ENCODE results near the gene UNC5B.

DNA sequence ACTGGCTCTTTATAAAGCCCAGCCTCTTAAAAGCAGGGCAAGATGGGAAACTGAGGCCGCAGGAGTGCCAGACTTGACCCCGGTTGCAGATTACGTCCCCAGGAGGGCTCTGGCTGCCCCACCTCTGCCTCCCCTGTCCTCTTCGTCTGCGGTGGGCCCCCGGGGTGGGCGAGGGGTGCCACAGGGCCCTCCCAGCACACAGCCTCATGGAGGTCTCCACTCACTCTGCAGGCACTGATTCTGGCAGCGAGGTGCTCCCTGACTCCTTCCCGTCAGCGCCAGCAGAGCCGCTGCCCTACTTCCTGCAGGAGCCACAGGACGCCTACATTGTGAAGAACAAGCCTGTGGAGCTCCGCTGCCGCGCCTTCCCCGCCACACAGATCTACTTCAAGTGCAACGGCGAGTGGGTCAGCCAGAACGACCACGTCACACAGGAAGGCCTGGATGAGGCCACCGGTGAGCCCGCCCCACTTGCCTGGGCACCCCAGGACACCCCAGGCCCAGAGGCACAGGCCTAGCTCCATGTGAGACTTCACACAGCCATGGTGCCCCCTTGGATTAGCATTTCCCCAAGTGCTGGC lies 67.3 kb downstream of the UNC5B start:
- TF ChIP-seq POLR2AphosphoS5 (IDR thresholded peaks at IDR 0.05) = no peak
- TF ChIP-seq, protein P1, sequence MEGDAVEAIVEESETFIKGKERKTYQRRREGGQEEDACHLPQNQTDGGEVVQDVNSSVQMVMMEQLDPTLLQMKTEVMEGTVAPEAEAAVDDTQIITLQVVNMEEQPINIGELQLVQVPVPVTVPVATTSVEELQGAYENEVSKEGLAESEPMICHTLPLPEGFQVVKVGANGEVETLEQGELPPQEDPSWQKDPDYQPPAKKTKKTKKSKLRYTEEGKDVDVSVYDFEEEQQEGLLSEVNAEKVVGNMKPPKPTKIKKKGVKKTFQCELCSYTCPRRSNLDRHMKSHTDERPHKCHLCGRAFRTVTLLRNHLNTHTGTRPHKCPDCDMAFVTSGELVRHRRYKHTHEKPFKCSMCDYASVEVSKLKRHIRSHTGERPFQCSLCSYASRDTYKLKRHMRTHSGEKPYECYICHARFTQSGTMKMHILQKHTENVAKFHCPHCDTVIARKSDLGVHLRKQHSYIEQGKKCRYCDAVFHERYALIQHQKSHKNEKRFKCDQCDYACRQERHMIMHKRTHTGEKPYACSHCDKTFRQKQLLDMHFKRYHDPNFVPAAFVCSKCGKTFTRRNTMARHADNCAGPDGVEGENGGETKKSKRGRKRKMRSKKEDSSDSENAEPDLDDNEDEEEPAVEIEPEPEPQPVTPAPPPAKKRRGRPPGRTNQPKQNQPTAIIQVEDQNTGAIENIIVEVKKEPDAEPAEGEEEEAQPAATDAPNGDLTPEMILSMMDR (IDR thresholded peaks at IDR 0.05) = no peak
- TF ChIP-seq POLR2A (IDR thresholded peaks at IDR 0.05) = no peak
- TF ChIP-seq EP300 (IDR thresholded peaks at IDR 0.05) = no peak

All from upper lobe of left lung (tissue), 4 donors.